Activated CD8-positive, alpha-beta memory T cell treated with anti-CD3 and anti-CD28 coated beads, Interleukin-2, amount 10 ng/mL, durations not matched to agents 7 days and 5 days (primary cell): ENCODE data around the gene KRT81. TPM values are rescaled to one million over a fixed set of nuclear protein-coding genes. Genes with fewer than 3 reads are reported as not detected.
"Not testable (repeated sequence)": the region's sequence is repeated elsewhere in the genome, so short reads cannot be mapped to it uniquely, and the experiment has no call there.

ENCODE experiments used
- ATAC-seq: fragments of 150-1000 bp; cut with Tn5 transposase; one replicate; pipeline ENCODE4 v1.10.0; 2021; ENCODE audit warnings: moderate library complexity
- CTCF ChIA-PET: fragments of 350-600 bp; sonication (Branson Sonifier 250); formaldehyde crosslinking; loops from one replicate; lab custom pipeline; 2021; ENCODE audit warnings: antibody characterized with exemption; lab: Charles Lee
- DNase-seq: peaks from one replicate; pipeline ENCODE4 v3.0.0-alpha.2; 2020
- H3K27ac Mint-ChIP-seq: one replicate; pipeline ENCODE4 v1.8.0; 2021; ENCODE audit warnings: mild to moderate bottlenecking, mixed read lengths
- H3K27me3 Mint-ChIP-seq: one replicate; pipeline ENCODE4 v1.8.0; 2021; ENCODE audit warnings: mixed read lengths
- H3K36me3 Mint-ChIP-seq: one replicate; pipeline ENCODE4 v1.8.0; 2021; ENCODE audit warnings: mild to moderate bottlenecking, mixed read lengths
- H3K4me1 Mint-ChIP-seq: one replicate; pipeline ENCODE4 v1.8.0; 2021; ENCODE audit warnings: mixed read lengths
- H3K4me3 Mint-ChIP-seq: one replicate; pipeline ENCODE4 v1.8.0; 2021; ENCODE audit warnings: mild to moderate bottlenecking, moderate library complexity, mixed read lengths
- H3K9me3 Mint-ChIP-seq: one replicate; pipeline ENCODE4 v1.8.0; 2022; ENCODE audit warnings: low read depth, mixed read lengths
- total RNA-seq, 2 experiments: library from RNA; stranded (reverse); gene quantifications; one replicate each; pipeline ENCODE4 v1.2.3, GENCODE V29; 2021

The KRT81 gene
- total RNA-seq, 2 experiments from 2014 or later, result 0.30 TPM; not detected in 1

DNA sequence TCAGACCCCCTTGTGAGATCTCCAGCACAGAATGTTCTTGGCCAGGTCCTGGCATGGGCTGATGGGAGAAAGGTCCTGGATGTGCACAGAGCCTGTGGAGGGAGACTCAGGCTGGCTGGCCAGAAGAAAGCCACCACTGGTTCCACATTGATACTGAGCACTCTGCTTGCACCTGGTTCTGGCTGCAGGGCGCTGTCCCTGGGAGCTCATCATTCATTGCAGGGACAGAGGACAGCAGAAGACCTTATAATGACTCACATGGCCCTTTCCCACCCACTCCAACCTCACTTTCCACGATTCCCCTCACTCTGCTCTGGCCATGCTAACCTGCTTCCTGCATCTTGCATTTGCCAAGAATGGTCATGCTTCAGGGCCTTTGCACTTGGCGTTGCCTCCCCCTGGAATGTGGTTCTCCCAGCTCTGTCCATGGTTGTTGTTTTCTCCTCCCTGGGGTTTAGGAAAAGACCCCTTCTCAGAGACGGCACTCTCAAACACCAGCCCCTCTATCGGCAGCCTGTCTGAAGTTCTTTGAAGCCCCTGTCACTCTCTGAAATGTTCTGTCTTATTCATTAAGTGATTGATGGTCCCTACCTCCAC is 48.0 kb downstream of the KRT81 start:
- Mint-ChIP-seq H3K36me3 (no peaks in the 10 kb centered on the region), H3K27ac (peak overlapping the region; percentile 85), H3K4me1 (peaks cover 54% of the 10 kb centered on the region), H3K9me3 (no peaks in the 10 kb centered on the region), H3K27me3 (peaks cover 5% of the 10 kb centered on the region), H3K4me3 (no peak overlapping the region)
- ATAC-seq, result no peak
- CTCF ChIA-PET, result interaction anchor here (0.9 to 2.9 kb wide), 8 partner anchors 16 to 86 kb away, joined by 3 to 19 read pairs (median 6); no protein-coding TSS in a partner anchor
- DNase-seq, result no peak

GRCh38 chr12:52242442-52243258 is 48.7 kb downstream of the KRT81 start:
- no peak overlapping the region for H3K4me3 Mint-ChIP-seq

GRCh38 chr12:52241205-52241842 is 50.0 kb downstream of the KRT81 start:
- H3K27me3 Mint-ChIP-seq, result peaks cover 5% of the 10 kb centered on the region
- no peaks in the 10 kb centered on the region for H3K9me3 Mint-ChIP-seq
- H3K27ac Mint-ChIP-seq, result no peak overlapping the region
- no peak for DNase-seq
- ATAC-seq, result no peak
- no peak overlapping the region for H3K4me3 Mint-ChIP-seq
- H3K36me3 Mint-ChIP-seq, result no peaks in the 10 kb centered on the region
- H3K4me1 Mint-ChIP-seq, result peaks cover 39% of the 10 kb centered on the region
- CTCF ChIA-PET, result interaction anchor here (1.7 kb wide), 1 partner anchor 38 kb away, joined by 4 read pairs; no protein-coding TSS in a partner anchor

More at GRCh38 chr12:52242442-52243258, 48.7 kb downstream of the KRT81 start:
- Mint-ChIP-seq H3K36me3 (no peaks in the 10 kb centered on the region), H3K27me3 (peaks cover 5% of the 10 kb centered on the region), H3K27ac (peak overlapping the region; percentile 32), H3K9me3 (no peaks in the 10 kb centered on the region), H3K4me1 (peaks cover 52% of the 10 kb centered on the region)
- DNase-seq, result no peak
- ATAC-seq, result no peak
- CTCF ChIA-PET, result interaction anchor here (2.3 kb wide), 1 partner anchor 29 kb away, joined by 8 read pairs; no protein-coding TSS in a partner anchor

DNA sequence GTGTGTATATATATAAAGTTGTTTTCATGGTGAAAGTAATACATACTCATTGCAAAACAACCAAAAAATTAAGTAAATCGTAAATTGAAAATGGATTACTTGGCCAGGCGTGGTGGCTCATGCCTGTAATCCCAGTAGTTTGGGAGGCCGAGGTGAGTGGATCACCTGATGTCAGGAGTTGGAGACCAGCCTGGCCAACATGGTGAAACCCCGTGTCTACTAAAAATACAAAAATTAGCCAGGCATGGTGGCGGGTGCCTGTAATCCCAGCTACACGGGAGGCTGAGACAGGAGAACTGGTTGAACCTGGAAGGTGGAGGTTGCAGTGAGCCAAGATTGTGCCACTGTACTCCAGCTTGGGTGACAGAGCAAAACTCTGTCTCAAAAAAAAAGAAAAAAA is 51.1 kb downstream of the KRT81 start:
- CTCF ChIA-PET, result interaction anchor here (1.0 to 3.8 kb wide), 3 partner anchors 12 to 85 kb away, joined by 3 to 9 read pairs (median 4); no protein-coding TSS in a partner anchor
- H3K27me3 Mint-ChIP-seq, result peaks cover 10% of the 10 kb centered on the region
- H3K36me3 Mint-ChIP-seq, ATAC-seq, H3K27ac Mint-ChIP-seq, DNase-seq, H3K9me3 Mint-ChIP-seq, H3K4me3 Mint-ChIP-seq: not testable (repeated sequence)
- peaks cover 28% of the 10 kb centered on the region for H3K4me1 Mint-ChIP-seq

DNA sequence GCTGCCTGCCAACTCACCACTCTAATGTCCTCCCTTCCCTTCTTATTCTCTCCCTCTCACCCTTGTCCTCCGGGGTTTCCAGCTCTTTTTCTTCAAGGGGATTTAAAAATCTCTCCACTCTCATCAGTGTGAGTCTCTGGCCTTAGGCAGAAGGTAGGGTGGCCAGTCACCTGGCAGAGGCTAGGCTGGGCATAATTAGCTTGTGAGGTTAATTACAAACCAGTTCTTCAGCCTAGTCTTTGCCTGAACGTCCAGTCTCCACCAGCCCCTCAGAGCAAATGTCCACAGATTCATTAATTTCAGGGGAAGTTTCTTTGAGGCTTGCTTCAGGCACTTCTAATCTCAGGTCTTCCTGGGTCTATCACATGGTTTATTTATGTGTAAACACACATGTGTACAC is 51.6 kb downstream of the KRT81 start:
- H3K4me1 Mint-ChIP-seq, result peaks cover 24% of the 10 kb centered on the region
- CTCF ChIA-PET, result interaction anchor here (0.6 to 3.8 kb wide), 4 partner anchors 12 to 85 kb away, joined by 3 to 9 read pairs (median 4); no protein-coding TSS in a partner anchor
- DNase-seq (no peak), ATAC-seq (no peak)
- H3K27ac Mint-ChIP-seq, result no peak overlapping the region
- H3K4me3 Mint-ChIP-seq, result no peak overlapping the region
- H3K9me3 Mint-ChIP-seq, result no peaks in the 10 kb centered on the region
- no peaks in the 10 kb centered on the region for H3K36me3 Mint-ChIP-seq
- H3K27me3 Mint-ChIP-seq, result peaks cover 13% of the 10 kb centered on the region

DNA sequence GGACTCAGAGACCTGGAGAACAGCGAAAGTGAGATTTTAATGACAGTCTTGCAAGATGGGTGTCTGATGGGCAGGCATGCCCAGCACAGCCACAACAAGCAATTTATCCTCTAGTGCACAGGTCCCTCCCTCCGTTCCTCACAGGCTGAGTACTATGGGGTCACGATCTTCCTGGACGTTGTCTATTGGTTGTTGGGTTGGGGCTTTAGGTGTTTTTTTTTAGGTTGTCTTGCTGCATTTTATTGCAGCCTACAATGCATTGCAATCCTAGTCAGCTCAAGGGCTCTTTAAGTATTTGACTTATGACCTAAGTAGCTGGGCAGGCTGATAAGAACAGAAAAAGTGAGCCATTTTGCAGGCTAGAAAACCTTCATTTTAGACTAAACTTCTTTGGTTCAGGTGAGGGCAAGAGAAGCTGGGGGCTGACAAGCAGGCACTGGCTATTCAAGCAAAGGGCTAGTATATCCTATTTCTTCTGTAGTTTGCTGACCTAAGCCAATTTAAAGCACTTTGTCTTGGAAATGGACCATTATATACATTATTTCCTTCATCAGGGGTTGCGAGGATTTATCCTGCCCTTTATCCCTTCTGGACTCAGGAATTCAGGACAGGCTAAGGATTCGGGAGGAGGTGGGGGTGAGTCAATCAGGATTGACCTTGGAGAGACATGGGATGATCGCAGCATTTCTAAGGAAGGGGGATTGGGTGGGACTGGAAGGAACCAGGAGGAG is 52.3 kb downstream of the KRT81 start:
- CTCF ChIA-PET, result interaction anchor here (0.6 to 3.8 kb wide), 3 partner anchors 12 to 17 kb away, joined by 3 to 9 read pairs (median 4); no protein-coding TSS in a partner anchor
- Mint-ChIP-seq H3K27me3 (peaks cover 20% of the 10 kb centered on the region), H3K4me3 (no peak overlapping the region), H3K9me3 (no peaks in the 10 kb centered on the region), H3K36me3 (no peaks in the 10 kb centered on the region), H3K4me1 (peaks cover 18% of the 10 kb centered on the region), H3K27ac (no peak overlapping the region)
- ATAC-seq, result no peak
- DNase-seq, result no peak

- Mint-ChIP-seq H3K4me3 (no peak overlapping the region), H3K4me1 (peaks cover 11% of the 10 kb centered on the region), H3K9me3 (no peaks in the 10 kb centered on the region), H3K27me3 (peaks cover 25% of the 10 kb centered on the region), H3K36me3 (no peaks in the 10 kb centered on the region), H3K27ac (no peak overlapping the region)
- ATAC-seq, result no peak
- CTCF ChIA-PET, result interaction anchor here (0.8 to 3.8 kb wide), 6 partner anchors 13 to 315 kb away, joined by 3 to 9 read pairs (median 3); no protein-coding TSS in a partner anchor
- no peak for DNase-seq
Observed at GRCh38 chr12:52238207-52238840, 53.0 kb downstream of the KRT81 start.

DNA sequence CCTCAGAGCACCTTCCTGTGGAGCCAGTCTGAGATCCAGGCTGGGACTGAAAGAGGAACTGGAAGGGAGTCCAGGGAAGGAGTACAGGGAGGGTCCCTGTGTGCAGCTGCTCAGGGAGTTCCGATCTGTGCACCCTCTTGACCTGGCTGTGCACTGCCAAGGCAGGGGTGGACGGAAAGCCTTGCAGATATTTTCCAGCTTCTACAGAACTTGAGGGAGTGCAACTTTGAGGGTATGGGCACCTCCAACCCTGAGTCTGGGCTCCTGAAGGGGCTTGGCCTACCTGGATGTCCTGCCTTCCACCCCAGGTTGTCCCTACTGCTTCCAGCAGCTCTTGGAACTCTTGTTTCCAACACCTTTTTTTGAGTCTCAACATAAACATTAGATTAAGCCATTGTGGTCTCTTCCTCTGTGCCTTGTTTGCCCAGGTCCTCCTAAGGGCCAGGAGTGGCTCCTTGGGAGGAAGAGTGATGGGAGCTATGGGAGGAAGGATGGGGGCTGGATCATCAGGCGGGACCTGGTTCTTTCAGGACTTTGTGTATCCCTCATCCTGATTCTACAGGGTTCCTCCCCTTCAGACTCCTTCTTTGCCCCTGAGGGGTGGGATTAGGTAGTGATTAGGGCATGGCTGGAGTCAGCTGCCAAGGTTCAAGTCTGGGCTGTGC is 54.8 kb downstream of the KRT81 start:
- H3K4me1 Mint-ChIP-seq, result no peaks in the 10 kb centered on the region
- no peak for DNase-seq
- no peaks in the 10 kb centered on the region for H3K36me3 Mint-ChIP-seq
- H3K27ac Mint-ChIP-seq, result no peak overlapping the region
- no peak for ATAC-seq
- peaks cover 39% of the 10 kb centered on the region for H3K27me3 Mint-ChIP-seq
- H3K4me3 Mint-ChIP-seq, result no peak overlapping the region
- CTCF ChIA-PET, result interaction anchor here (0.9 to 3.8 kb wide), 2 partner anchors 15 to 43 kb away, joined by 3 to 9 read pairs; no protein-coding TSS in a partner anchor
- H3K9me3 Mint-ChIP-seq, result no peaks in the 10 kb centered on the region

Other genes starting within 250 kb of the KRT81 start
- gene NR4A1, start 240.1 kb downstream of the KRT81 start, total RNA-seq, result 10 to 100 TPM in 1 of 2 experiments, 1 to 10 TPM in 1; 8.4 to 41.8 TPM
- 10 to 100 TPM; 33.3 to 42.2 TPM for gene ATG101, start 221.6 kb downstream of the KRT81 start, total RNA-seq
- gene SMIM41, start 211.8 kb downstream of the KRT81 start, total RNA-seq, result not detected
- not detected for gene KRT80, start 99.5 kb downstream of the KRT81 start, total RNA-seq
- gene KRT7, start 58.3 kb downstream of the KRT81 start, total RNA-seq, result 10 to 100 TPM in 1 of 2 experiments, 1 to 10 TPM in 1; 4.7 to 18.3 TPM
- 1 to 10 TPM in 1 of 2 experiments, under 1 TPM in 1; 0.18 to 1.2 TPM for gene KRT86, start 16.9 kb downstream of the KRT81 start, total RNA-seq
- gene KRT83, start 29.9 kb upstream of the KRT81 start, total RNA-seq, result not detected
- not detected for gene KRT85, start 75.9 kb upstream of the KRT81 start, total RNA-seq
- not detected for gene KRT84, start 94.1 kb upstream of the KRT81 start, total RNA-seq
- gene KRT82, start 114.8 kb upstream of the KRT81 start, total RNA-seq, result not detected
- gene KRT75, start 142.8 kb upstream of the KRT81 start, total RNA-seq, result not detected
- not detected for gene KRT6B, start 160.6 kb upstream of the KRT81 start, total RNA-seq
- gene KRT6C, start 182.3 kb upstream of the KRT81 start, total RNA-seq, result not detected
- gene KRT6A, start 201.7 kb upstream of the KRT81 start, total RNA-seq, result not detected
- gene KRT5, start 228.9 kb upstream of the KRT81 start, total RNA-seq, result not detected